NCI-H187 treated with DMSO at 0.1 percent for 48 hours (cell line): Measurements from ENCODE around the gene MARVELD1.
"Not testable (repeated sequence)": the region's sequence is repeated elsewhere in the genome, so short reads cannot be mapped to it uniquely, and the experiment has no call there.

Experiments used
- DNase-seq: peaks from one replicate; lab custom pipeline; 2025; lab: John Stamatoyannopoulos, UW

Gene MARVELD1

DNA sequence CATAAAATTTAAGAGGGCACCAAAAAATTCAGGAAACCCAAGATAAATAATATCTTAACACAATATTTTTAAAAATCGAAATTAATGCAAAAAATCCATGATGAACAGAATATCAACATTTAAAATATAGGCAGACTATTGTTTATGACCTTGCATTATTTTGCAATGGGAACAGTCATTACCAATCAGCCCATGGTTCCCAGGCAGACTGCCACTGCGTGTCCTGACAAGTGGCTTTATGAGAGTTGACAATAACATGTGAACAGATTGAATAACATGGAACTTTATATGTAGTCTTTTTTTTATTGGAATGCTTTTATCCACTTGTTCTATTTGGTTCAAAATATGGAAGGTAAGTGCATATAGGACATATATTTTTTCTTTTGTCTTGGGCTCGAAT, 23.4 kb upstream of the MARVELD1 start:
- DNase-seq: no peak

GRCh38 chr10:97698072-97698655, 15.4 kb upstream of the MARVELD1 start:
- not testable (repeated sequence) for DNase-seq

- DNase-seq: no peak
Measured at GRCh38 chr10:97701438-97702069, 12.0 kb upstream of the MARVELD1 start.

DNA sequence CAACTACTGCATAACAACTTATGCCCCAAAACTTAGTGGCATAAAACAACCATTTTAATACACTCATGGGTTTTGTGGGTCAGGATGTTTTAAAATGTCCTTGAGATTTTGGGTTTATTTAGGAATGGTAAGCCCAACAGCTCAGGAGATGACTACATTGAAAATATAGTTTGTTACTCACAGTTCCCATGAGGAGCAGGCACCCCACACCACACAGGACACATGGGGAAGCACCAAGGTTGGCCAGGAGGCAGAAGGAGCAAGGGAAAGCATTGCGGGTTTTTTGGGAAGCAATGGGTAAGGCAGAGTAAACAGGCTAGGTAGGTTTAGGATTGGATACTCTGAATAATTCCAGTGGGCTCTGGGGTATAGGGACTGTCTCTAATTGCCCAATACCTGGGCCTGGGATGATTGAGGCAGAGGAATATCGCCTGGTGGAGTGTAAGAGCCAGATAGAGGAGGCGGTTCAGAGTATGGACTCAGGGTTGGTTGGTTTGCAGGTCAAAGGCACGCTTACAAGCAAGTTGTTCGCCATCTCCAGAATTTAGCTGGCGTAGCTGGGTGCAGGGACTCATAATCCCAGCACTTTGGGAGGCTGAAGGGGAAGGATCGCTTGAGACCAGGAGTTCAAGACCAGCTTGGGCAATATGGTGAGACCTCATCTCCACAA, 10.0 kb upstream of the MARVELD1 start:
- no peak for DNase-seq

- no peak for DNase-seq
Measured at GRCh38 chr10:97704341-97704740, 9.2 kb upstream of the MARVELD1 start.

- DNase-seq: no peak
Measured at GRCh38 chr10:97705006-97705670, 8.4 kb upstream of the MARVELD1 start.

DNA sequence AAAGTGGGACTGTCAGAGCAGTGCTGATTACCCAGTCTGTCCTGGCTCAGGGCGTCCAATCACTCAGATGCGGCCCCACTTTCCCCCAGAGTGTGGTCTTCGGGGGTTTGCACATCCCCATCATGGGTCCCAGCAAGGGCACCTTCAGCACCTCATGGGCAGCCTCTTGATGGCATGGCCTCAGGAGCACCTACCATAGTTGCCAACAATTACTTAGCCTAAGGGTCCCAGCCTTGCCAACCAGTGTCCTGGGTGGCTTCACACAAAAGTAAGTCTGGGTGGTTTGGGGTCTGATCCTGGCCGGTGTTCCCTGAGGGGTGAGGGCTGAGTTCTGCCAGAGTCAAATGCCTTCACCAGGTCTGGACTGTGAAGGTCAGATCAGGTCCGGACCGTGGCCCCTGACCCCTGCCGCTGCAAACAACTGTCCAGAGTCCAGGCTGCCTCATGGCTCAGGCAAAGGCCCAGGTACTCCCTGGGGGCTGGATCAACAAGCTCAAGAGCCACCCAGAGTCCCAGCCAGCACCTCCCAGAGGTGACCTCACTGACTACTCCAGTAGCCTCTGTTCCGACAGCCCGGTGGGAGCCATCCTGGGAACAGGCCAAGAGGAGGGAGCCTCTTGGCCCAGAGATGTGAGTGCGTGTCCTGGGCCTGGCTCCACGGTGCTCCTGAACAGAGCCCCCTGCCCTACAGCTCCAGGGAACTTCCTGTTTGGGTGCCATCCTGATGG, 6.2 kb upstream of the MARVELD1 start:
- DNase-seq: no peak

DNA sequence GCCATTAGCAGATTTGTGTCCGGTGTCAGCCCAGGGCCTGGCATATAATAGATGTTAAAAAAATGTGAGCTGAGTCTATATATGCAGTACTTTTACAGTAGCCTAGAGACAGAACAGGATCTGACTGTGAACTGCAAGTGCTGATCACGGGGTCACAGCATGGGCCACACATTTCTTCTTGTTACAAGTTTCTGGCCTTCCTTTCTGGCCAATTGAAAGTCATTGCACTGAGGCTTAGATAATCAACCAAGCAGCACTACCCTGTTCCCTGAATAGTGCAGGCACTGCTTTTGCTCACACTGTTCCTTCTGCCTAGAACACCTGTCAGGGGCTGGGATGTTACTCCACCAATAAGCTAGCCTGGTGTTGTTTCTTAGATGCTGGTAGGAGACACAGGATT, 5.4 kb upstream of the MARVELD1 start:
- no peak for DNase-seq

DNA sequence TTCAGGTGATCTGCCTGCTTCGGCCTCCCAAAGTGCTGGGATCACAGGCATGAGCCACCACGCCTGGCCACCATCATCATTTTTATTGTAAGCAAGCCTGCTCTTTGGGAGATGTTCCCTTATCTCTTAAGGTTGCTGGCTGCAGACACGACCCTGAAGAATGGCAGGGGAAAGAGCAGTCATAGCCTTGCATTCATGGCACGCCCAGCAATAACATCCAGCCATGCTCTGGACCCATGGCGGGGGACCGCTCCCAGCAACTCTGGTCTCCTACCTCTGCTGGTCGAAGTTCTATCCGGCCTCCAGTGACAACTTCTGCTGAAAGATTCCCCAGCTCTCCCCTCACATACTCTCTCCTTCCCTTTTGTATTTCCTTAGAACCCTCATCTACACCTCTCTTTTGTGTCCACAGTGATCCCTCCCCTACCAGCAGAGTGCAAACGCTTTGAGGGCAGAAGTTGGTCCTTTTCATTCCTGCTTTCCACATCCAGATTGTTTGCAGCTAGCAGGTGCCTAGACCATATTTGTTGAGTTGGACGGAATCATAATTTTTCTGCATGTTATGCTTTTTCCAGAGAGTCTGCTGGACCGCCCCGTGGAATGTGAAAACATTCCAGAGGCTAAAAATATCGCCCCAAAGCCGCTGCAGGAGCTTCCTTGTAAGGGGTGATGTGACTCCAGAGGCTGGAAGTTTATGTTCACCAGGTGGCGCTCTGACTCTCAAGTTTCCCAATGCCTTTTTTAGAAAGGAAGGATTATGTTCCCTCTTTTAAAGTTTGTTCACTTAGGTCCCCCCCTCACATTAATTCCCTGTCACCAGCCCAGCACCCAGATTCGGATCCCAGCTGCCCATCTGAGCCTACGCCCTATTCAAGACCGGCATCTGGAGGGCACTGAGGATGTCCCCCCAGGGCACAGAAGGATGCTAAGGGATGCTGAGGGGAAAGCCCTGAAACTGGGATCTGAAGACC, 4.3 kb upstream of the MARVELD1 start:
- no peak for DNase-seq

DNA sequence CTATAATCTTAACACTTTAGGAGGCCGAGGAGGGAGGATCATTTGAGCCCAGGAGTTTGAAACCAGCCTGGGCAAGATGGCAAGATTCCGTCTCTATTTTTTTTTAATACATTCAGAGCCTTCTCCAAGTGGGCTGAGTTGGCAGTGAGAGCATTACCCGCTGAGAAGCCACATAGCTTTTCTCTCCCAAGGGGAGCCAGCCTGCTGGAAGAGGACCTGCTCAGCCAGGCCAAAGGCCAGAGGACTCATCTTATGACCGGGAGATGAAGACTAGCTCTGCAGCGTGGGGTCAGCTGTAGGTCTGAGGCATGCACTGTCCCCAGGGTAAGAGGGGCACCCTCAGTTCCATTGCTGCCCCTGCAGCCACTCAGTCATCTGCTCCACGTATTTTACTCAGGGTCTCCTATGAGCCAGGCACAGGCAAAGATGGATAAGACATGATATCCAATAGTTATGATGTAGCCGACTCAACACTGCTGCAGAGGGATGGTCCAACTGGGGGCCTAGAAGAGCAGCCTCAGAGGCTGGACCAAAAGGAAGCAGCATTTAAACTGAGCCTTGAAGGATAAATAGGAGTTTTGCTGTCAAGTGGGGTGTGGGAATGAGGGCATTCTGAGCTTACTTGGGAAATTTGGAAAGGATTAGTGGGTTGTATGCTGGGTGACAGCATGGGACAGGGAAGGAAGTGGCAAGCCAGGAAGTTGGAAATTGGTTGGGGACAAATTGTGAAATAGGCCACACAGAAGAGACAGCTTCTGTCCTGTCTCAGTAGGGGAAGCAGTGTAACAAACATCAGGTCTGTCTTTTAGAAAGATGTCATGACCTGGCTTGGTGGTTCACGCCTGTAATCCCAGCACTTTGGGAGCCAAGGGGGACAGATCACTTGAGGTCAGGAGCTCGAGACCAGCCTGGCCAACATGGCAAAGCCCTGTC, 1.6 kb upstream of the MARVELD1 start:
- DNase-seq: no peak

GRCh38 chr10:97713826-97714400, 383 bp downstream of the MARVELD1 start:
- DNase-seq: no peak

- DNase-seq: no peak
Measured at GRCh38 chr10:97714401-97715258, 1.1 kb downstream of the MARVELD1 start.

GRCh38 chr10:97715259-97715874, 1.8 kb downstream of the MARVELD1 start:
- no peak for DNase-seq

GRCh38 chr10:97717627-97718026, 4.1 kb downstream of the MARVELD1 start:
- no peak for DNase-seq

DNA sequence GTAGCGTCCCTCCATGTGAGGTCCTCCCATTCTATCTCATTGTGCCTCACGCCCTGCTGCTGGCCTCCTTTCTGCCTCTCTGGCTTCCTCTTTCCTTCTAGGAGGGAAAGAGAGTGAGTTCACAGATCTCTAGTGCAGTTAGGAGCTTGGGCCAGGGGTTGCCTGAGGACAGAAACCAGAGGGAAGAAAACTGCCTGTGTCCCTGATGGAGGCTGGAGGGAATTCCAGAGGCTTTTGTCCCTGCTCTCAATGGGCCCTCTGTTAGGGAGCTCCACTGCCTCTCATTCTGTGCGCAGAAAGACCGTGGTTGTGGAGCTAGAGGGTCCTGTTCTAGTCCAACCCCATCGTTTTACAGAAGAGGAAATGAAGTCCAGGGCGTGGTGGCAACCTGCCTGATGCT, 4.6 kb downstream of the MARVELD1 start:
- no peak for DNase-seq

DNA sequence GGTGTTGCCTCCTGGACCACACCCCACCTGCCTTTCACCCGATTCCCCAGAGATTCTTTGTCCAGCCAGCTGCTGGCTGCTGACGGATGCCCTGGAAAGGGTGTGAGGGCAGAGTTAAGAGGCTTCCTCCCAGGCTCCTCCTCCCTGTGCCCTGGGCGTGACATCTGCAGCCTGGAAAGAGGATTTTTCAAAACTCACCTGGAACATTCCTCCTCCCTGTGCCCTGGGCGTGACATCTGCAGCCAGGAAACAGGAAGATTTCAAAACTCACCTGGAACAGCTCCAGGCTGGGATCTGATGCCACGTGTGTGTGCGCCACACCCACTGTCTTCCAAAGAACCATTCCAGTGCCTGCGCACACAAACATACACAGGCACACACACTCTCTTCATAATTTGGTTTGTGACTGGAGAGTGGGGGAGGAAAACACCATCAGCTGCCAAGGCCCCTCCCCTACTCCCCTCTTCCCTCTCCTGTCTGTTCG, 5.2 kb downstream of the MARVELD1 start:
- peak; percentile 37 for DNase-seq

DNA sequence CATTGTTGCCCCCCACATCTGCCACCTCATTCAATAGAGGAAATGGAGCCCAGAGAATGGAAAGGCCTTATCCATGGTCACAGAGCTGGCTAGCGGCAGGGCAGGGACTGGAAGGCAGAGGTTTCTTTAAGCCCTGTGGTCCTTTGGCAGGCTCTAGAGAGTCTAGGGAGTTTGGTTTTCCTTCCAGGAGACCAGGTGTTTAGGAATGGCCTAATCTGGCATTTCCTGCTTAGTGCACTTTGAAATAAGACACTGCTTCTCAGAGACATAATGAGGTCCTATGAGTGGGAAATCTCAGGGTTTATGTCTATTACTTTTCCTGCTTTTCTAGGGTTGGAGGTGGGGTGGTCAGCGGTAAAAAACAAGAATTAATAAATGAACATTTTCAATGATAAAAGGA, 6.1 kb downstream of the MARVELD1 start:
- no peak for DNase-seq
